DOHH2 (cell line): ENCODE results near the gene RAB6B.

Experiments
- CTCF ChIP-seq: fragments of 200-600 bp; sonication (generic); IDR thresholded peaks from one replicate; pipeline ENCODE4 v1.5.1; 2014; ENCODE audit warnings: antibody characterized with exemption, mild to moderate bottlenecking, low read depth, low read length; ENCODE audit not compliant: poor library complexity, severe bottlenecking
- EZH2phosphoT487 ChIP-seq: fragments of 200-600 bp; sonication (generic); IDR thresholded peaks from 2 replicates; pipeline ENCODE4 v1.6.1; 2017; ENCODE audit warnings: borderline replicate concordance, mild to moderate bottlenecking, antibody characterized with exemption, low read length, moderate library complexity, mixed read lengths

- TF ChIP-seq CTCF: no peak
- no peak for TF ChIP-seq EZH2phosphoT487
Measured at GRCh38 chr3:133832802-133833144, 62.9 kb downstream of the RAB6B start.
